ENCODE data around the gene GIGYF1.

GIGYF1 gene

DNA sequence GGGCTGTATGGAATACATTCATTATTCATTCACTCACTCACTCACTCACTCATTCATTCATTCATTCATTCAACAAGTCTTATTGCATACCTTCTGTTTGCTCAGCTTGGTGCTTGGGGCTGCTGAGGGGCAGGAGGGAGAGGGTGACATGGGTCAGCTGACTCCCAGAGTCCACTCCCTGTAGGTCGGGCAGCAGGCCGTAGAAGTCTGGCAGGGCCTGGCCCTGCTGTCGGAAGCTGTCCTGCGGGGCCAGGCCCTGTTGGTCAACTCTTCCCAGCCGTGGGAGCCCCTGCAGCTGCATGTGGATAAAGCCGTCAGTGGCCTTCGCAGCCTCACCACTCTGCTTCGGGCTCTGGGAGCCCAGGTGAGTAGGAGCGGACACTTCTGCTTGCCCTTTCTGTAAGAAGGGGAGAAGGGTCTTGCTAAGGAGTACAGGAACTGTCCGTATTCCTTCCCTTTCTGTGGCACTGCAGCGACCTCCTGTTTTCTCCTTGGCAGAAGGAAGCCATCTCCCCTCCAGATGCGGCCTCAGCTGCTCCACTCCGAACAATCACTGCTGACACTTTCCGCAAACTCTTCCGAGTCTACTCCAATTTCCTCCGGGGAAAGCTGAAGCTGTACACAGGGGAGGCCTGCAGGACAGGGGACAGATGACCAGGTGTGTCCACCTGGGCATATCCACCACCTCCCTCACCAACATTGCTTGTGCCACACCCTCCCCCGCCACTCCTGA lies 28.6 kb upstream of the GIGYF1 start:
- Histone ChIP-seq H2AFZ (ENCODE audit: low read length) (no peak overlapping the region), H3K4me3 (ENCODE audit: low read length) (no peak overlapping the region), H3K36me3 (replicated peaks; ENCODE audit: insufficient read depth, low read length) (no peaks in the 10 kb centered on the region), H3K9me3 (replicated peaks; ENCODE audit: insufficient read depth, low read length) (no peaks in the 10 kb centered on the region), H3K4me2 (ENCODE audit: low read depth, low read length) (no peak overlapping the region), H4K20me1 (ENCODE audit: insufficient read depth, low read length) (no peaks in the 10 kb centered on the region), H3K4me1 (ENCODE audit: low read length) (no peaks in the 10 kb centered on the region), H3K9ac (ENCODE audit: low read length) (no peak overlapping the region), H3F3A (ENCODE audit: insufficient read depth, low read length) (no peaks in the 10 kb centered on the region), H3K9me2 (replicated peaks; ENCODE audit: insufficient read depth, low read length) (no peaks in the 10 kb centered on the region), H3K27me3 (replicated peaks; ENCODE audit: insufficient read depth, low read length) (peaks cover 91% of the 10 kb centered on the region), H3K27ac (ENCODE audit: low read length) (no peak overlapping the region), H3K79me2 (ENCODE audit: low read length) (no peaks in the 10 kb centered on the region)
- DNase-seq = no peak
- TF ChIP-seq EZH2 (optimal IDR thresholded peaks at IDR 0.05; ENCODE audit: low read depth, low read length) (no peak), EZH2phosphoT487 (IDR thresholded peaks at IDR 0.05; ENCODE audit: low read length) (no peak), CTCF (IDR thresholded peaks at IDR 0.05; ENCODE audit: low read length) (no peak)

DNA sequence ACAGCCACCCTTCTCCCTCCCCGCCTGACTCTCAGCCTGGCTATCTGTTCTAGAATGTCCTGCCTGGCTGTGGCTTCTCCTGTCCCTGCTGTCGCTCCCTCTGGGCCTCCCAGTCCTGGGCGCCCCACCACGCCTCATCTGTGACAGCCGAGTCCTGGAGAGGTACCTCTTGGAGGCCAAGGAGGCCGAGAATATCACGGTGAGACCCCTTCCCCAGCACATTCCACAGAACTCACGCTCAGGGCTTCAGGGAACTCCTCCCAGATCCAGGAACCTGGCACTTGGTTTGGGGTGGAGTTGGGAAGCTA lies 27.4 kb upstream of the GIGYF1 start:
- Histone ChIP-seq H4K20me1 (ENCODE audit: insufficient read depth, low read length) (no peaks in the 10 kb centered on the region), H3K79me2 (ENCODE audit: low read length) (no peaks in the 10 kb centered on the region), H3K4me1 (ENCODE audit: low read length) (no peaks in the 10 kb centered on the region), H3K9me3 (replicated peaks; ENCODE audit: insufficient read depth, low read length) (no peaks in the 10 kb centered on the region), H3K9ac (ENCODE audit: low read length) (no peak overlapping the region), H3K36me3 (replicated peaks; ENCODE audit: insufficient read depth, low read length) (no peaks in the 10 kb centered on the region), H2AFZ (ENCODE audit: low read length) (no peak overlapping the region), H3K9me2 (replicated peaks; ENCODE audit: insufficient read depth, low read length) (no peaks in the 10 kb centered on the region), H3F3A (ENCODE audit: insufficient read depth, low read length) (no peaks in the 10 kb centered on the region), H3K27ac (ENCODE audit: low read length) (no peak overlapping the region), H3K4me2 (ENCODE audit: low read depth, low read length) (no peak overlapping the region), H3K4me3 (ENCODE audit: low read length) (no peak overlapping the region), H3K27me3 (replicated peaks; ENCODE audit: insufficient read depth, low read length) (peaks cover 86% of the 10 kb centered on the region)
- TF ChIP-seq EZH2 (optimal IDR thresholded peaks at IDR 0.05; ENCODE audit: low read depth, low read length) (no peak), CTCF (IDR thresholded peaks at IDR 0.05; ENCODE audit: low read length) (no peak), EZH2phosphoT487 (IDR thresholded peaks at IDR 0.05; ENCODE audit: low read length) (no peak)
- no peak for DNase-seq

- Histone ChIP-seq H3K27ac (ENCODE audit: low read length) (no peak overlapping the region), H3K27me3 (replicated peaks; ENCODE audit: insufficient read depth, low read length) (peaks cover 86% of the 10 kb centered on the region), H3K4me3 (ENCODE audit: low read length) (no peak overlapping the region), H3K9me2 (replicated peaks; ENCODE audit: insufficient read depth, low read length) (no peaks in the 10 kb centered on the region), H3K36me3 (replicated peaks; ENCODE audit: insufficient read depth, low read length) (no peaks in the 10 kb centered on the region), H3F3A (ENCODE audit: insufficient read depth, low read length) (no peaks in the 10 kb centered on the region), H3K4me1 (ENCODE audit: low read length) (no peaks in the 10 kb centered on the region), H2AFZ (ENCODE audit: low read length) (no peak overlapping the region), H3K9ac (ENCODE audit: low read length) (no peak overlapping the region), H3K9me3 (replicated peaks; ENCODE audit: insufficient read depth, low read length) (no peaks in the 10 kb centered on the region), H3K79me2 (ENCODE audit: low read length) (no peaks in the 10 kb centered on the region), H3K4me2 (ENCODE audit: low read depth, low read length) (no peak overlapping the region), H4K20me1 (ENCODE audit: insufficient read depth, low read length) (no peaks in the 10 kb centered on the region)
- no peak for TF ChIP-seq EZH2 (optimal IDR thresholded peaks at IDR 0.05; ENCODE audit: low read depth, low read length)
- DNase-seq = no peak
These were observed 26.8 kb upstream of the GIGYF1 start for GRCh38 chr7:100720671-100721504.

DNA sequence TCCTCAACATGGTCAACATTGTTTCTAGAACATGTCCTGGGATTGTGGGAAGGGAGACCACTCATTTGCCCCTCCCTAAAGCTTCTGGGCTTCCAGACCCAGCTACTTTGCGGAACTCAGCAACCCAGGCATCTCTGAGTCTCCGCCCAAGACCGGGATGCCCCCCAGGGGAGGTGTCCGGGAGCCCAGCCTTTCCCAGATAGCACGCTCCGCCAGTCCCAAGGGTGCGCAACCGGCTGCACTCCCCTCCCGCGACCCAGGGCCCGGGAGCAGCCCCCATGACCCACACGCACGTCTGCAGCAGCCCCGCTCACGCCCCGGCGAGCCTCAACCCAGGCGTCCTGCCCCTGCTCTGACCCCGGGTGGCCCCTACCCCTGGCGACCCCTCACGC lies 26.2 kb upstream of the GIGYF1 start, which contains the start of gene EPO:
Gene EPO (plus strand): TSS at position 190 of the 392 bp plus-strand sequence. CDS start 513 bp downstream, outside the sequence.
- Histone ChIP-seq H2AFZ (ENCODE audit: low read length) (no peak within 1 kb of the TSS), H3K9me3 (replicated peaks; ENCODE audit: insufficient read depth, low read length) (no peaks in the 10 kb centered on the region), H3K4me3 (ENCODE audit: low read length) (no peak within 1 kb of the TSS), H3K9ac (ENCODE audit: low read length) (no peak within 1 kb of the TSS), H3K4me1 (ENCODE audit: low read length) (no peaks in the 10 kb centered on the region), H3F3A (ENCODE audit: insufficient read depth, low read length) (no peaks in the 10 kb centered on the region), H3K4me2 (ENCODE audit: low read depth, low read length) (no peak within 1 kb of the TSS), H3K27me3 (replicated peaks; ENCODE audit: insufficient read depth, low read length) (peaks cover 86% of the 10 kb centered on the region), H3K9me2 (replicated peaks; ENCODE audit: insufficient read depth, low read length) (no peaks in the 10 kb centered on the region), H4K20me1 (ENCODE audit: insufficient read depth, low read length) (no peaks in the 10 kb centered on the region), H3K27ac (ENCODE audit: low read length) (no peak within 1 kb of the TSS), H3K36me3 (replicated peaks; ENCODE audit: insufficient read depth, low read length) (no peaks in the 10 kb centered on the region), H3K79me2 (ENCODE audit: low read length) (no peaks in the 10 kb centered on the region)
- DNase-seq = no peak
- no peak for TF ChIP-seq CTCF (IDR thresholded peaks at IDR 0.05; ENCODE audit: low read length)
- no peak for TF ChIP-seq EZH2phosphoT487 (IDR thresholded peaks at IDR 0.05; ENCODE audit: low read length)
- TF ChIP-seq EZH2 (optimal IDR thresholded peaks at IDR 0.05; ENCODE audit: low read depth, low read length) = no peak

All from MM.1S (cell line).